Myocyte (in vitro differentiated cells): ENCODE measurements around the gene GNAQ. TPM values are rescaled to one million over a fixed set of nuclear protein-coding genes. Genes with fewer than 3 reads are reported as not detected.

ENCODE experiments used
- DNase-seq: peaks from one replicate; pipeline ENCODE4 v3.0.0-alpha.2; 2012; ENCODE audit warnings: low read depth
- total RNA-seq: library from RNA; depleted of rRNA; stranded (reverse); fragments of >200 nt; gene quantifications from 2 replicates; pipeline ENCODE4 v1.2.3, GENCODE V29; 2014

The GNAQ gene
- total RNA-seq, 1 donor from 2014 or later: 29.9 TPM

DNA sequence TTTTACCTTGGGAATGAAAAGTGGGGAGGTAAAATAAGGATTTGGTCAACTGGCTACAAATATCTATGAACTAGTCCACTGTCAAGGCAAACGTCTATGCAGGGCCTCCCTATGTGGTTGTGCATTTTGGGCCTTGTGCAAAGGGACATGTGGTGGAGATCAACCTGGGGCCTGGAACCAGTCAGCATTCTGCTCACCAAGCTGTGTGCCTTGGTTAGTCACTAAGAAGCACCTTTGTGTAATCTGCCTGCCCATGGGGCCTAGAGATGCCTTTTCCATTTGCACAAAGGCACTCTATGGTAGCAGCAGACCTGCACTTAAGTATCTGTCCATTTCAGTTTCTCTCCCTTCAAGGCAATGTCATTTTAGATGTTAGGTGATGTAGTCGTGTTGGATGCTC, 184.0 kb downstream of the GNAQ start:
- no peak for DNase-seq

DNA sequence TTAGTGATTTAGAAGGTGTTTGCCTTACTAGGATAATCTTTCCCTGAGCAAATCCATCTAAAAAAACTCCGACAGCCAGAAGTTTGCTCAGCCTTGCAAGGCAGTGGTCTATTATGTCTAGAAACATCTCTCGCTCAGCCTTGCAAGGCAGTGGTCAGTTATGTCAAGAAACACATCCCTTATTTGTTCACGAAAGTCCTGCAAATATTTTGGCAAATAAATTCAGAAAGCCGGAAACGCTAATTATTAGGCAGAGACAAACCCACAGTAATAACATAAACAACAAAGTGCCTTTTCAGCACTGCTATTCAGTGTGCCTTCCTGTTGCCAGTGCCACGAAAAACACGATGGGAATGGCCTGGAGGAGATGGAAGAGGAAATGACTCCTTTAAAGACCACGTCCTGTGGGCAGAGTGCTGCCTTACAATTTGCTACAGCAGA, 184.5 kb downstream of the GNAQ start:
- no peak for DNase-seq

DNA sequence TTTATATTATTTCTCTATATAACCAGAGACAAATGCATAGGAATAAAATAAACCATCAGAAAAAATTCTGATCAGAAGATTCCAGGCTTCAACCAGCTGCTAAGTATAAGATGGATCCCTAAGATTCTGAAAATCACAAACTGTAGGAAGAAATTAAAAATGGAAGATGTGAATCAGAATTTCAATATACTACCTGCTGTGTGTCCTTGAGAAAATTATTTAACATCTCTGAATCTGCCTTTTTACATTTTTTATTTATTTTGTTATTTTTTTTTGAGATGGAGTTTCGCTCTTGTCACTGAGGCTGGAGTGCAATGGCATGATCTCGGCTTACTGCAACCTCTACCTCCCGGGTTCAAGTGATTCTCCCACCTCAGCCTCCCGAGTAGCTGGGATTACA, 187.2 kb downstream of the GNAQ start:
- no peak for DNase-seq

DNA sequence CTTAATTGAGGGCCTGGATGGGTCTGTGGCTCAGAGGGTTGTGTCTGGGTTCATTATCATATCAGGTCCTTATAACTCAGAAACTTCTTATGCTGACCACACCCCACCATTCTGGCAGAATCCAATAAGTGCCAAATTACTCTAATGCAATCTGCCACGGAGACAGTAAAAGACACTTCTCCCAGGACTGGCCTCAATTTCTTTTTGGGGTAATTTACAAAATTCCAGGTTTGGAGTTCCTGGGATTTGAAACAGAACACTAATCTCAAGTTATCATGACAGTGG, 187.8 kb downstream of the GNAQ start:
- DNase-seq: no peak

DNA sequence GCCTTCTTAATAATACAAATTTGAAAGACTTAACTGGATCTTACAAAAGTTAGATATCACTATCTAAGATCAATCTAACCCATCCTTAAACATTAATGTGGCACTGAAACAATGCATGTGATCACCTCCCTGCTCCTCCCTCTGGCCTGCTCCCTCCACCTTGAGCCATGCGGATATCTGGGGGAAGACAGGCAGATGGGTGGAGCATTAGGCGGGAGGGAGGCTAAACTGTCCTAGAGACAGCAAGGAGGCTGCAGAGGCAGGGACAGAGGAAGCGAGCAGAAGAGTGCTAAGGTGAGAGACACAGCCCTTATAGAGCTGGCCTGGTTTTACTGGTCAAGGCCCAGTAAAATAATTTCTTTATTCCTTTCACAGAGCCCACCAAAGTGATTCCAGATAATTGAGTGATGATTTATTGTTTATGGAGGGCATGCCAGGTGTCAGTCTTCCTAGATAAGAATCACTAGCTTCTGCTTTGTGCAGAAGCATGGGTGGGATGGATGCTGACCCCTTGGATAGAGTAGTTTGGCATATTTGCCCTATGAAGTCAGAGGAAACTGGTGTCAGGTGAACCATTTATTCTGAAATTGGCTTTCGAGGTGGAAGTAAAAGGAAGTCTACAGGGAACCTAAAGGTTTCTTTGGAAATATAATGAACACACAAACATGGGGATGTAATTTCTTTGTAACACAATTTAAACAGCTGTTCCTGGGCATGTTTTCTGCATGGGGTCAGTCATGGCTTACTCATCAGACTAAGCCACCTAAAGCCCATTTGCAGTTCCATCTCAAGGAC, 188.3 kb downstream of the GNAQ start:
- DNase-seq: no peak

DNA sequence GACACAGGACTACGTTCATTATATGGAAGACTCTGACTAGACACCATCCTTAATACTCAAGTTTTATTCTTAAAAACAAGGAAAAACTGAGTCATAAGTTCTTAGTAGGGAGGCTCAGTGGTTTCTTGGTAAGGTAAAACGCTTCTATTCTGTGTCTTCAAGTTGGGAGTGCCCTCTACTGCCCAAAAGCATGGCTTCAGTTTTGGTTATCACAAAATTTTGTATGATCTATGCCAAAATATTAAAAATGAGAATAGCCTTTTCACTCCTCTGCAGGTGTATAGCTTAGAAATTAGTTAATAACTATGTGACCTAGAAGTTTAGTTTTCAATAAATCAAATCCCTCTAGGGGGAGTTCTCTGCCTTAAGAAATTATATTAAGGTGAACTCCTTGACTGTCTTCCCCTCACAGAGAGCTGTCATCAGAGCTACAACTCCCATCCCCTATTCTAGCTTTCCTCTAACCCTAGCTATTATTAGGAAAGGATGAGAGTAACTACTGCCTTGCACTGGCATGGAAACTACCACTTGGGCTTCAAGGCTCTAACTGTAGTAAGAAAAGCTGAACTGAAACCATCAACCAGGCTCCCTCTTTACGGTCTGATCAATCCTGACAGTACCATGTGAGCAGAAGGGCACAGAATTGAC, 189.7 kb downstream of the GNAQ start:
- DNase-seq: peak; percentile 28

DNA sequence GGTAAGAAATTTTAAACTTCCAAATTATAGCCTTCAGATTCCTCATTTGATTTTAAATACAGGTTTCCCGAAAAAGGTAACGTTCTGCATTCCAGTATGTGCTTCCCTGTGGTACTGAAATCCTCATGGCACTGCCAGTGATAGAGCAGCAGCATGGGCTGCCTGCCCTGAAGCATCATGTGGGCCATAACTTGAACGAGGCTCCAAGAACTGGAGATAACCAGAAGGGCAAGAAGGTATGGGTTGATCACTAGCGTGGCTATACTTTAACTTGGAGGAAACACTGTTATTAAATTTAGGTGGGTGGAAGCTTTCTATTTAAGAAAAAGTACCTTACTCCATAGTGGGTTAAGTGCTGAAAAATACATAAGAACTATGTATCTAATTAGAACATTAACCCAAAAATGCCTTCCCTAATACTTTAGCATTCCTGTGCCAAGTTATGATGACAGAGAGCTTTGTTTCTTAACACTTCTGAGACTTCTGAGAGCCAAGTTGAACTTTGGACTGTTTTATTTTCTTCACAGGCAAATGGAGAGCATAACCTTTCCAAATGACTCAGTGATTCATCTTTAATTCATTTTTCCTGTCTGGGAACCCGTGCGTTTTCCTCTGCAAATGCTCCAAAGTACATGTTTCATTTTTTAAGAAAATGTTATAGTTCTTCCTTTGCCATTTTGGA, 192.0 kb downstream of the GNAQ start:
- DNase-seq: no peak

DNA sequence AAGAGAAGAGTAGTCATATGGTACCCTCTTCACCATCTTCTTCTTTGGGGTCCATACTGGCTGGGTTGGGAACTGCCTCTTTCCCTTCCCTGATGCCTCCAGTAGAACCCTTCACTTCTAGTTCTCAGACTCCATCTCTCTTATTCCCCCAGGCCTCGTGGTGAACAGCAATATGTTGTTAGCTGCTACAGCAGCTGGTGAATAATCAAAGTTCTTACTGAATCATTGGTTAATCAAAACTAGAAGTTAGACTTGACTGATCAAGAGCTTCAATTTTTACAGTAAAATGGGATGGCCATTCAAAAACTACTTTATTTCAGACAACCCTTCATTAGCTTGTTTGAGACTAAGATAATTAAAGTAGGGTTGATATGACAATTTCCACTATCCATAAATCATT, 192.6 kb downstream of the GNAQ start:
- DNase-seq: no peak

DNA sequence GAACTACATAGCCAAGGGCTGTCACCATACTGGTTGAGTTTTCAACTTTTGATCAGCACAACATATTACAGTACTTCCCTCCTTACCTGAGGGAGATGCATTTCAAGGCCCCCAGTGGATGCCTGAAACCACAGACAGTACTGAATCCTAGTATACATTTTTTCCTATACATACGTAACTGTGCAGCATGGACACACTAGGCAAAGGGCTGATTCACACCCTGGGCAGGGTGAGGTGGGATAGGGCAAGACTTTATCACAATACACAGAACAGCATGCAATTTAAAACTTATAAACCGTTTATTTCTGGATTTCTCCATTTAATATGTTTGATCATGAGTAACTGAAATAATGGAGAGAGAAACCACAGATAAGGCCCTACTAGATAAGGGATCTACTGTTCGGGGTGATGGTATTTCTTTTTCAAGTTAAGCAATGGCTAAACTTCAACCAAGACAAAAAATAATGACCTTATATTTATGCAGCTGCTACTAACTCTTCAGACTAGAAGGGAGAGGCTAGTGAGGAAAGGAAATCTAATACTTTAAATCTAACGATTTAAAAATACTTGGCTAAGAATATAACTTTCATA, 196.6 kb downstream of the GNAQ start:
- peak; percentile 38 for DNase-seq

DNA sequence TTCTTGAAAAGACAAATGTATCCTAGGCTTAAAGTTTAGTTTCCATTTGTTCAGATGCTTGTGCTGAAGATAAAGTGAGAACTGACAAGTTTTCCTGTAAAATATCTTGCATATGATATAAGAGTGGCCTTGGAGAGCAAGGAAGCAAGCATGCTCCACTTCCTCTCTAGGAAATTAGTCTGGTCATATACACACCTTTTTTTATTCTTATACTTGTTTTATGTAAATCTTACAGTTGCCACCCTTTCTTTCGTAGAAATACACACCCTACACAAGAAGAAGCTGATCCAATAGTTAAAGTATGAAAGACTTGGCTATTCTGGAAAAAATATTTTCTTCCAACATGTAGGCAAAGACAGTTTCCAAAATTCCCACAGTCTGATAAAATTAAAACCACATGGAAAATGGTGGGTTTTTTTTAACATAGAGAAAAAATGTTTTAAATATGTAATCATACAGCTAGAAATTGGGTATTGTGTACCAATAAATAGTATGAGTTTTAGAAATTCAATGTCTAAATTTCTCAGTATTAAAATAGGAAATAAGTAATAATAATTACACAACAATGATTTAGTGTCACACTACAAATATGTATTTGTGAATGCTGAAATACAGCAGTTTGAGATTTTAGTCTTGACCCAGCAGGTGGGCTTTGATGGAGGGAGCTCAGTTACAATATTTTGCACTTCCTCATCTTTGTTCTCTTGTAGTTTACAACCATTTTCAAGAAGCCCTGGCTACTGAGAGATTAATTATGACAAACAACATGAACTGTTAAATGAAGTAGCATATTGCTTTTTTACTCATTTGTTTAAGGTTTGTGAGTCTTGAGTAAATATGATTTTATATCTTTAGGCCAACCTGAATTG, 197.8 kb downstream of the GNAQ start:
- no peak for DNase-seq

DNA sequence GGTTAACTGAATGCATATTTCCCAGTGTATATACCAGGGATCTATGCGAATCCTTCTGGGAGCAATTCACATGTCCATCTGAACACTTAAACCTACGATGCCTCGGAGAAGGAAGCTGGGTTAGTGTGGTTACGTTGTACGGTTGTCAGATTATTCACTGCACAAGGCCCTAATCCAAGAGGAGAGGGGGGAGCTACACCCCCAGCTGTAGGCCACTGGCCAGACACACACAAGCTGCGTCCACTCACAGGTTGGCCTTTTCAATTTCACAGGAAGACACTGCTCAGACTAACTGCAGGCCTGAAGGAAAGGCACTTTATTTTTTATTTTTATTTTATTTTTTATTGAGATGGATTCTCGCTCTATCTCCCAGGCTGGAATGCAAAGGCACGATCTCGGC, 199.0 kb downstream of the GNAQ start:
- no peak for DNase-seq

DNA sequence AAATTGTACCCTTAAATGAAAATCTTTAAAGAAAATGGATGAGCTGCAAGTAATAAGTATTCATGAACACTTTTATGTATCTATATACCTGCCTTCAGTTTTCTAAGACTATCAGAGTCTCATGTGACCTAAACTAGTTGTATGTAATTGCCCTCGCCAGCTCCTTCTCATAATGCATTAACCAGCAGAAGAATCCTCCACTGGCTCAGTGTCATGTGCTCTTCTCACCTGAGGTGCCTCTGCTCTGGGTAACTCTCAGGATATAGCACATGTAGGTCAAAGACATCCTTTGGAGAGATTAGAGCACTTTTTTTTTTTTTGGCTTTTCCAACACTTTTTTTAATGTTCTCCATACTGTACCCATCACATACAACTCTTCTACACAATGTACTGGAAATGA, 199.8 kb downstream of the GNAQ start:
- DNase-seq: no peak

DNA sequence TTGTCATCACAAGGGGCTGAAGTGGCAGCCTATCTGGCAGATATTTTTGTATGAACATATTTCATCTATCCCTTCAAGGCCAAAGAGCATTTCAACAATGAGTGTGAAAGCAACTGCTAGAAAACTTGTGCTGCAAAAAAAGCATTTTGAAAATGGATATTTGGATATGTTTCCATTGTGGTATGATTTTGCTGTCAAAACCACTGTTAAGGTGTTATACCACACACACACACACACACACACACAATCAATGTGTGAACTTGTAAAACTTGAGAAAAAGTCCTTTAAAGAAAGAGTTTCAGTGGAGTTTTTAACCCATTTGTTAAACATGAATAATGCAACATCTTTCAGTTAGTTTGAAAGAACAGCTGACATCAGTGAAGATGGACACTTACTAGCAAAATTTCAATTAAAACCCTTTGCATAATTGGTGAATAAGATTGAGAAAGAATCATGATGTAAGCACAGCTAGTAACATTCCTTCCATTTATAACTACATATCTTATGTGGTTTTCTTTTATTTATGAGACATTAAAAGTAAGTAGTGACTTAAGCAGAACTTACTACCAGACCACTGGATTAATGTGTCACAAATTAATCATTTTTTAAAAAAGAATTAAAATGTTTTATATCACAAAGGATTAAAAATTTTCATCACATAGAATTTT, 200.9 kb downstream of the GNAQ start:
- DNase-seq: no peak

DNA sequence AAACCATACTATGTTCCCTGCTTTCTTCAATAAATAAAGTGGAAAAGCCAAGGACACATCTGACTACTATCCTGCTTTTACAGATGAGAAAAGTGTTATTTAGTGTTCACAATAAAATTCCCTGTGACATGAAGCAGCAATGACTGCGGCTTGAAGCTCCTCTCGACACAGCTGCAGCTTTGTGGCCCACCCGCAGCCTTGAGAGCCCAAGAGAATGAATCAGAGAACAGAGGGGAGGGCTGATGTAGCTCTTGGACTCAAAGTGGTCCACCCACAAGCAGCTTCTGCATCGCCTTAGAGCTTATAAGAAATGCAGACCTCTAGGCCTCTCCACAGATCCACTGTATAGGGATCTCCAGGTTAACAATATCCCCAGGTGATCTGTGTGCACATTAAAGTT, 202.2 kb downstream of the GNAQ start:
- DNase-seq: peak; percentile 90

DNA sequence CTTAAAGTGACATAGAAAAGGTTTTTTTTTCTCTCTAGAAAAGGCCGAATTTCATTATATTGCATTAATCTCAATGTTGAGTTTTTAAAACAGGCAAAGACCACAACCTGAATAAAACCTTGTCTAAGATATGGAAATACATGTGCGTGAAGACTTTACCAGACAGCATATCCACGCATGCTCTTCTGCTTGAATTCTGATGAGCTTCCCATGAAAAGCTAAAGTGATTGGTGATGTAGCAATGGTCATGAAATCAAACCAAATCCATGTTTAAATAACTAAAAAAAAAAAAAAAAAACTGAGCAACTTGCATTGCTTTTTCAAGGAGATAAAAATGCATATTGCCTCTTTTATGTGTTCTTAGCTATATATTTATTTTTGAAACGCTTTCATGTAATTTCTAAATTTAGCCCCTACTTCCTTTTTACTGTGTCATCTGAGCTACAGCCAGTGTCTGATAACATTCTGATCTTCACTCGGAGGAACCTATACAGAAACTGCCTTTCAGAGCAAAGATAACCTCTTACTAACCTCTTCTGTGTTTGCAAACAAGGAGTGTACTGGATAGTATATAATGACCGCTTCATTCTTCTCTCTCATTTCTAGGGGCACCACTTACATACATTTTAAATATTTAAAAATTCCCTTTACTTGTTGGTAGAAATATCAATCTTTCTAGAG, 204.4 kb downstream of the GNAQ start:
- DNase-seq: peak; percentile 26

DNA sequence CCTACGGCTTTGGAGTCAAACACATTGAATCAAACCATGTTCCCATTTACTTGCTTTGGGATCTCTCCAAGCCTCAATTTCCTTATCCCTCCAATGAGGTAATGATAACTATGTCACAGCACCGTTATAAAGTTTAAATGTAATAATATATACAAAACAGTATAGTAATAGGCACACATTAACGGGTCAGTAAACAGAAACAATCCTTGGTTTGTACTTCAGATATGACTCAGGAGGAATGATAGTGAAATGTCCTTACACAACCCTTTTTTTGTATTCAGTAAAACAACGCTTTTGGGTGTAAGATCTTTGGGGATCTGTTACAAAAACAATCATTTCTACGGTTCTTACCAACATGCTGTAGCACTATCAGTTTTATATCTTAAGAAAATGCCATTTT, 205.0 kb downstream of the GNAQ start:
- no peak for DNase-seq

DNA sequence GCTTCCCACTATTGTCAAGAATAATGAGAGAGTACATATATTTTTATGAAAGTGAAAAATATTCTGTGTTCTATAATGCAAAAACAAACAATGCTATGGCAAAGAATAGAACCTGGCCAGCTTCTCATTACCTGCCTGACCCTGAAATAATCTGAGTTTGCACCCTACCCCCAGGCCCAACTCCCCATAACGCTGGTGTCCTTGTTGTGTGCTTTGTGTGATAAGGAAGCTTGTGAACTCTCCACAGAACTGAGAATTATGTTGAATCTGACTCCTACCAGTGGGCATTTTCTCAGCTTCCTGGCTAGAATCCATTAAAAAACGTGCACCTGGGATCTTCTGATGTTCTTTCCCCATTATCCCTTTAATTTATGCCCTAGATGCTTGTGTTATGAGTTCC, 205.5 kb downstream of the GNAQ start:
- no peak for DNase-seq

DNA sequence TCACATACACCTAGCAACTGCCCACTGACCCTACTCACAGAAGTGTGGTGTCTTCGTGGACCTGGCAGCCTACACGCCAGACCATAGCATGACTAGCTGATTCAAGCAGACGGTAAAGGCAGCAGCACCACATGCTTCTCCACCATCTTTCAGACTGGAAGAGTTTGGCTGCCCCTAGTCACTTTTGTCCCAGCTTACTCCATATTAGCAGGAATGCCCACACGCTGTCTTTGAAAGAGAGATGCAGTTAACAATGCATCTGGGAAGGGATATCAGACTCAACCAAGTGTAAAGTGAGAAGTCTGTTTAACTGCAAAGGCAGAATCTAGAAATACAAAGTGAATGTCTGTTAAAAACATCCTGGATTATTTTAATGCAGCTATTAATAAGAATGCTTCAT, 206.2 kb downstream of the GNAQ start:
- no peak for DNase-seq

DNA sequence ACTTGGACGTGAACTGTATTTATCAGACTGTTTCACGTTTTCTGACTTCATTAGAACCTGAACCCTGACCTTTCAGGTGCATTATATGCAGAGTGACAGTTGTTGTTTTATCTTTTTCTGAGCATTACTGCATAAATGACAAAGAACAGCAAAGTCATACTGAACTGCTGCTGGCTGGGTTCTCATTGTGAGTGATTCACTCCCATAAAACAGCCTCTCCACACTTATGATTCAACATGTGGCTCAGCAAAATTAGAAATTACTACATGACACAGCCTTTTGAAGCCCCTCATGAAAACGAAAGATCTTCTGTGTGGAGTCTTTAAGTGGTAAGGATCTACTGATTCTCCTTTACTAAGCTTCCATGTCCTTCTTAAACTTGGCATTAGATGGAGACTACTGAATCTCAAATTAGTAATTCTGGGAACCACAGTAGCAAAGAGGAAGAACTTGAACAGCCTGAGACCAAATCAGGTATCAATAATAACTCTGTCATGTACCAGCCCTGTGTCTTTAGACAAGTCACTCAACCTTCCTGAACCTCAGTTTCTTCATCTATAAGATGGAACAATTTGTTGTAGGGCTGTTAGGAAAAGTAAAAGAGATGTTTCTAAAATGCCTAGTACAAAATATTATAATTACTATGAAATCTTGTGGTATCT, 211.2 kb downstream of the GNAQ start:
- peak; percentile 56 for DNase-seq

DNA sequence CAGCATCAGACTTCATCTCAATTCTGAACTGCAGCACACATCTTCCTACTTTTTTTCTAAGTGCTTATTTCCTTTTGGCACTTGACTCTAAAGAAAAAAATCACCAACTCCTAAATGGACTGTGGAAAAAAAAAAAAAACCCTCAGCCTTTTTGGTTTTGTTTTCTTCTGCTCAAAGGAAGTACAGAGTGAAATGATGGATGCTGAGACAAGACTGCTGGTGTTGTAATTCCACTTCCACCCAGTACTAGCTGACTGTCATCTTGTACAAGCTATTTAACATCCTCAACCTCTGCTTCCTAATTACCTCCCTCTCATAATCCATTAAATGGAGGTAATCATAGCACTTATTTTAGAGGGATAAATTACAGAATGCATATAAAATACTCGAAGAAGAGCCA, 212.0 kb downstream of the GNAQ start:
- peak; percentile 28 for DNase-seq
